ENCODE data around the gene CD320. TPM values are rescaled to one million over a fixed set of nuclear protein-coding genes. Genes with fewer than 3 reads are reported as not detected.
"Not testable (repeated sequence)": the region's sequence is repeated elsewhere in the genome, so short reads cannot be mapped to it uniquely, and the experiment has no call there.

Gene CD320
- total RNA-seq, 2 experiments from 2014 or later, result 17.1 to 17.6 TPM

- Mint-ChIP-seq H3K9me3 (no peaks in the 10 kb centered on the region), H3K4me1 (ENCODE audit: low read depth) (peaks cover 20% of the 10 kb centered on the region), H3K36me3 (ENCODE audit: low read depth) (peaks cover 5% of the 10 kb centered on the region), H3K27ac (no peak overlapping the region), H3K27me3 (no peaks in the 10 kb centered on the region), H3K4me3 (no peak overlapping the region)
- Histone ChIP-seq H3K27me3 (ENCODE audit: control insufficient read depth in 1 of 2, insufficient read depth in 2 of 2, low read length in 2 of 2) (no peaks in the 10 kb centered on the region), H3K27ac (ENCODE audit: low read depth in 1 of 2, low read length in 2 of 2) (no peak overlapping the region), H3K4me1 (ENCODE audit: insufficient read depth, low read length) (peaks cover 25% of the 10 kb centered on the region), H3K36me3 (ENCODE audit: insufficient read depth, low read length) (peaks cover 12% of the 10 kb centered on the region), H3K4me3 (ENCODE audit: low read length) (no peak overlapping the region), H3K9me3 (ENCODE audit: control insufficient read depth in 1 of 2, insufficient read depth in 1 of 2, low read length in 2 of 2) (no peaks in the 10 kb centered on the region)
- TF ChIP-seq CTCF (IDR thresholded peaks at IDR 0.05), result no peak
- DNase-seq (peak in 1 of 14 experiments; percentile 24), ATAC-seq (ENCODE audit: poor library complexity) (no peak)
- CTCF ChIA-PET, result no interaction called here
- POLR2A ChIA-PET, result no interaction called here
- intact Hi-C loops (cut with DNase I, micrococcal nuclease), result no loop called here
Observed at GRCh38 chr19:8302734-8303133, 5.4 kb downstream of the CD320 start.

DNA sequence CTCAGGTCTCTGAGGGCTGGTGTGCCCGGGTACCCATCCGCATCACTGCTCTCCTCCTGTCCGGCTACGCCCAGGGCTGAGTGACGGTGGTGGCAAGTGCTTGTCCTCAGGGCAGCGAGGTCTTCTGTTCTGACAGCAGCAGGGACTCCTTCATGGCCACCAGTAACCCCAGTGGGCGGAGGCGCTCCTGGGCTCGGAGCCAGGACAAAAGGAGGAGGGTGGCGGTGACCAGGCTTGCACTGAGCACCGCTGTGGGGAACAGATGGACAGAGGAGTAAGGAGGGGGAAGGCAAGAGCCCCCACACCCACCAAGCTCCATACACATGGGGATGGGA, 5.8 kb downstream of the CD320 start:
- no peak overlapping the region for H3K4me3 ChIP-seq (ENCODE audit: low read length)
- H3K27ac Mint-ChIP-seq, result no peak overlapping the region
- peaks cover 12% of the 10 kb centered on the region for H3K36me3 ChIP-seq (ENCODE audit: insufficient read depth, low read length)
- H3K9me3 ChIP-seq (ENCODE audit: control insufficient read depth in 1 of 2, insufficient read depth in 1 of 2, low read length in 2 of 2), result no peaks in the 10 kb centered on the region
- H3K36me3 Mint-ChIP-seq (ENCODE audit: low read depth), result peaks cover 5% of the 10 kb centered on the region
- no peaks in the 10 kb centered on the region for H3K27me3 Mint-ChIP-seq
- POLR2A ChIA-PET, result no interaction called here
- peaks cover 16% of the 10 kb centered on the region for H3K4me1 Mint-ChIP-seq (ENCODE audit: low read depth)
- no peak for TF ChIP-seq CTCF (IDR thresholded peaks at IDR 0.05)
- DNase-seq (no peak), ATAC-seq (ENCODE audit: poor library complexity) (no peak)
- CTCF ChIA-PET, result no interaction called here
- no peak overlapping the region for H3K27ac ChIP-seq (ENCODE audit: low read depth in 1 of 2, low read length in 2 of 2)
- intact Hi-C loops (cut with DNase I, micrococcal nuclease), result no loop called here
- H3K4me3 Mint-ChIP-seq, result no peak overlapping the region
- H3K9me3 Mint-ChIP-seq, result no peaks in the 10 kb centered on the region
- H3K4me1 ChIP-seq (ENCODE audit: insufficient read depth, low read length), result peaks cover 21% of the 10 kb centered on the region
- no peaks in the 10 kb centered on the region for H3K27me3 ChIP-seq (ENCODE audit: control insufficient read depth in 1 of 2, insufficient read depth in 2 of 2, low read length in 2 of 2)

DNA sequence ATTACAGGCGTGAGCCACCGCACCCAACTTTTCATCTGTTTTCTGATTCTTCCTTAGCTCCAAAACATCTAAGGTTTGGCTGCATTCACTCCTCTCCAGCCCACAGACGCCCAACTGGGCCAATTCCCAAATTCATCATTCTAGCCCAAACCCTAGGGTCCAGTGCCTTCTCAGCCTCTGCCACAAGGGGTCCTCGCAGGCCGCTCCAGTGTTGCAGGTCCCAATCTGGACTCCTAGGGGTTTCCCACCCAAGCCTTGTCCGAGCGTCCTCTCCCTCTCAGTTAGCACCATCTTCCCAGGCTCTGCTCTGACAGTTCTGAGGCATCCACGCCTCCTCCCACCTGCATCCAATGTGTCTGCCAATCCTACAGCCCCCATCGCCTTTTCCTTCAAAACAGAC, 16.8 kb downstream of the CD320 start:
- H3K9me3 ChIP-seq (ENCODE audit: control insufficient read depth in 1 of 2, insufficient read depth in 1 of 2, low read length in 2 of 2); H3K4me3 Mint-ChIP-seq; H3K36me3 ChIP-seq (ENCODE audit: insufficient read depth, low read length); H3K4me1 Mint-ChIP-seq (ENCODE audit: low read depth); DNase-seq; H3K27ac ChIP-seq (ENCODE audit: low read depth in 1 of 2, low read length in 2 of 2); POLR2A ChIA-PET; H3K4me3 ChIP-seq (ENCODE audit: low read length); H3K27me3 ChIP-seq (ENCODE audit: control insufficient read depth in 1 of 2, insufficient read depth in 2 of 2, low read length in 2 of 2); H3K27ac Mint-ChIP-seq; H3K27me3 Mint-ChIP-seq; intact Hi-C loops (cut with DNase I, micrococcal nuclease); H3K36me3 Mint-ChIP-seq (ENCODE audit: low read depth); CTCF ChIA-PET; H3K4me1 ChIP-seq (ENCODE audit: insufficient read depth, low read length); H3K9me3 Mint-ChIP-seq: not testable (repeated sequence)
- peak; percentile 51 for ATAC-seq (ENCODE audit: poor library complexity)

DNA sequence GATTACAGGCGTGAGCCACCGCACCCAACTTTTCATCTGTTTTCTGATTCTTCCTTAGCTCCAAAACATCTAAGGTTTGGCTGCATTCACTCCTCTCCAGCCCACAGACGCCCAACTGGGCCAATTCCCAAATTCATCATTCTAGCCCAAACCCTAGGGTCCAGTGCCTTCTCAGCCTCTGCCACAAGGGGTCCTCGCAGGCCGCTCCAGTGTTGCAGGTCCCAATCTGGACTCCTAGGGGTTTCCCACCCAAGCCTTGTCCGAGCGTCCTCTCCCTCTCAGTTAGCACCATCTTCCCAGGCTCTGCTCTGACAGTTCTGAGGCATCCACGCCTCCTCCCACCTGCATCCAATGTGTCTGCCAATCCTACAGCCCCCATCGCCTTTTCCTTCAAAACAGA, 31.6 kb downstream of the CD320 start:
- H3K27ac ChIP-seq (ENCODE audit: low read depth in 1 of 2, low read length in 2 of 2); H3K36me3 ChIP-seq (ENCODE audit: insufficient read depth, low read length); H3K9me3 ChIP-seq (ENCODE audit: control insufficient read depth in 1 of 2, insufficient read depth in 1 of 2, low read length in 2 of 2); H3K27me3 ChIP-seq (ENCODE audit: control insufficient read depth in 1 of 2, insufficient read depth in 2 of 2, low read length in 2 of 2); H3K27me3 Mint-ChIP-seq; H3K4me3 ChIP-seq (ENCODE audit: low read length); CTCF ChIA-PET; H3K36me3 Mint-ChIP-seq (ENCODE audit: low read depth); DNase-seq; ATAC-seq (ENCODE audit: poor library complexity); H3K27ac Mint-ChIP-seq; H3K4me3 Mint-ChIP-seq; H3K4me1 ChIP-seq (ENCODE audit: insufficient read depth, low read length); POLR2A ChIA-PET; intact Hi-C loops (cut with DNase I, micrococcal nuclease); H3K9me3 Mint-ChIP-seq; H3K4me1 Mint-ChIP-seq (ENCODE audit: low read depth): not testable (repeated sequence)

Data from CD4-positive, alpha-beta T cell (primary cell).